Immature natural killer cell (primary cell): Measurements from ENCODE around the gene DLST. TPM values are rescaled to one million over a fixed set of nuclear protein-coding genes. Genes with fewer than 3 reads are reported as not detected.
"Not testable (repeated sequence)": the region's sequence is repeated elsewhere in the genome, so short reads cannot be mapped to it uniquely, and the experiment has no call there.

ENCODE experiments used
- DNase-seq, 3 donors: peaks; one replicate each; pipeline ENCODE4 v3.0.0; 2022; ENCODE audit warnings: mixed read lengths in 1 of 3
- H3K27ac Mint-ChIP-seq, 6 donors: one replicate each; pipeline ENCODE4 v1.8.0; 2020; ENCODE audit warnings: mixed read lengths in 6 of 6, mild to moderate bottlenecking in 5 of 6, inconsistent platforms in 4 of 6, moderate library complexity in 3 of 6
- H3K27me3 Mint-ChIP-seq, 3 donors: one replicate each; pipeline ENCODE4 v1.8.0; 2020 to 2021; ENCODE audit warnings: low read depth in 3 of 3, mild to moderate bottlenecking in 3 of 3, mixed read lengths in 3 of 3, moderate library complexity in 3 of 3, inconsistent platforms in 1 of 3
- H3K36me3 Mint-ChIP-seq, 3 donors: one replicate each; pipeline ENCODE4 v1.8.0; 2020; ENCODE audit warnings: mixed read lengths in 3 of 3, inconsistent platforms in 2 of 3, mild to moderate bottlenecking in 2 of 3
- H3K4me1 Mint-ChIP-seq, 2 donors: one replicate each; pipeline ENCODE4 v1.8.0; 2020; ENCODE audit warnings: inconsistent platforms in 2 of 2, mild to moderate bottlenecking in 2 of 2, mixed read lengths in 2 of 2, moderate library complexity in 1 of 2
- H3K4me3 Mint-ChIP-seq, 5 donors: one replicate each; pipeline ENCODE4 v1.8.0; 2020; ENCODE audit warnings: mild to moderate bottlenecking in 5 of 5, mixed read lengths in 5 of 5, inconsistent platforms in 3 of 5, moderate library complexity in 3 of 5
- H3K9me3 Mint-ChIP-seq, 6 donors: one replicate each; pipeline ENCODE4 v1.8.0; 2020; ENCODE audit warnings: mild to moderate bottlenecking in 6 of 6, mixed read lengths in 6 of 6, inconsistent platforms in 4 of 6, moderate library complexity in 3 of 6
- polyA plus RNA-seq, 3 donors: library from polyadenylated mRNA; unstranded; fragments of 300-500 nt; fragmentation: Illumina TruSeq; gene quantifications; one replicate each; pipeline ENCODE4 v1.2.3, GENCODE V29; 2021

Gene DLST
- polyA plus RNA-seq, 3 donors from 2014 or later, result 7.7 to 13.1 (median 9.0) TPM

DNA sequence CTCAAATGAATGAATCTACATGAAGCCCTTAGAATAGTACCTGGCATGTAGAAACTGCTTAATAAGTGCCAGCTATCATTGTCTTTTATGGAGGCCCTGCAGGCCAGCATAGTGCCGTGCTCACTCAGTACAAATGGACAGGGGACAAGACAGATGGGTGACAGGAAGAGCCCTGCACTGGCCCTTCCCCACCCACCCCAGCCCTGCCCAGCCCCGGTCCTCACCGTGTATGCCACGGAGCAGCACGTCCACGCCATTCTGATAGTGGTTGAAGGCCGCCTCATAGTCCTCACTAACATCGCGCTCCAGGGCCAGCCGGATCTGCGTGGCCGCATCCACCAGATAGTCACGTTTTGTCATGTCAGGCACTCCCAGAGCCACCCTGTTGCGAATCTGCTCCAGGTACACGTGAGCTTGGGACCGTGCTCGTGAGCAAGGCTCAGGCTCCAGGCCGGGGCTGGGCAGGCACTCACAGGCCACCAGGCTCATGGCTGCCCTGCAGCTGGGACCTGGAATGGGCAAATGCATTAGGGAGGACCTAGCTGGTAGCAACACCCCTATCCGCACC lies 39.4 kb downstream of the DLST start:
- H3K36me3 Mint-ChIP-seq, result no peaks in the 10 kb centered on the region
- no peak overlapping the region for H3K4me3 Mint-ChIP-seq
- peaks cover 2 to 8% (median 7%) of the 10 kb centered on the region in 3 donors for H3K27me3 Mint-ChIP-seq
- DNase-seq, result no peak
- peak overlapping the region in 1 of 6 donors; percentile 28 for H3K27ac Mint-ChIP-seq
- peaks cover 0 to 5% of the 10 kb centered on the region in 2 donors for H3K4me1 Mint-ChIP-seq
- peaks cover 0 to 3% (median 0%) of the 10 kb centered on the region in 6 donors for H3K9me3 Mint-ChIP-seq

DNA sequence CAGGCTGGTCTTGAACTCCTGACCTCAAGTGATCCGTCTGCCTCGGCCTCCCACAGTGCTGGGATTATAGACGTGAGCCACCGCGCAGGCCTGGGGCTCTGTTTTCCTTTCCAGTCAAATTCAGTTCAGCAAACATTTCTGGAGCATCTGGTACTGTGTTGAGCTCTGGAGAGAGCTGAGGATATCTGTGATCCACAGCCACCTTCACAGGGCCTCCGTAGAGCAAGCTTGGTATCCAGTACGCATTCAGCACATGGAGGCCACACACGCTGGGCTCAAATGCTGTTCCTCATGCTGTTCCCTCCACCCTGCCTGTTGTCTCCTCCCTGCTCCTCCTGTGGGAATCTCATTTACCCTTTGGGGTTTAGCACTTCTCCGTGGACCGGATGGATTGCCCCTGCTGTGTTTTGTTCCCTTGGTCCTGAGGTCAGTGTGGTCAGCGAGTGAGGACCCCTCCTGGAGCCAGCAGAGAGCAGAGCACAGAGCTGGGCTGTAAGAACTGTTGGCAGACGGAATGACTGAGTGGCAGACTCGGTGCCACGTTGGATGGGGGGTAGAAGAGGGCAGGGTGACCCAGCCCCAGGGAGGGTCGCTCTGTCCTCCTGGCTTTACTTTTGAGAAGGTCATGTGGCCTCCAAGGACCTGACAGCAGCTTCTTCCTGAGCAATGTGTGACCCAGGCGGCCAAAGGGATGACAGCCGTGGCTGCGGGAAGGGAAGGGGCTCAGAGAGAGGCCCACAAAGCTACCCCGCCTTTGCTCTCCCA lies 40.5 kb downstream of the DLST start:
- Mint-ChIP-seq H3K27me3 (peaks cover 2 to 12% (median 11%) of the 10 kb centered on the region in 3 donors), H3K27ac (no peak overlapping the region), H3K4me3 (peak overlapping the region in 2 of 5 donors; percentile 20 to 57), H3K9me3 (peaks cover 0 to 3% (median 0%) of the 10 kb centered on the region in 6 donors), H3K36me3 (no peaks in the 10 kb centered on the region), H3K4me1 (peaks cover 0 to 5% of the 10 kb centered on the region in 2 donors)
- DNase-seq, result no peak

DNA sequence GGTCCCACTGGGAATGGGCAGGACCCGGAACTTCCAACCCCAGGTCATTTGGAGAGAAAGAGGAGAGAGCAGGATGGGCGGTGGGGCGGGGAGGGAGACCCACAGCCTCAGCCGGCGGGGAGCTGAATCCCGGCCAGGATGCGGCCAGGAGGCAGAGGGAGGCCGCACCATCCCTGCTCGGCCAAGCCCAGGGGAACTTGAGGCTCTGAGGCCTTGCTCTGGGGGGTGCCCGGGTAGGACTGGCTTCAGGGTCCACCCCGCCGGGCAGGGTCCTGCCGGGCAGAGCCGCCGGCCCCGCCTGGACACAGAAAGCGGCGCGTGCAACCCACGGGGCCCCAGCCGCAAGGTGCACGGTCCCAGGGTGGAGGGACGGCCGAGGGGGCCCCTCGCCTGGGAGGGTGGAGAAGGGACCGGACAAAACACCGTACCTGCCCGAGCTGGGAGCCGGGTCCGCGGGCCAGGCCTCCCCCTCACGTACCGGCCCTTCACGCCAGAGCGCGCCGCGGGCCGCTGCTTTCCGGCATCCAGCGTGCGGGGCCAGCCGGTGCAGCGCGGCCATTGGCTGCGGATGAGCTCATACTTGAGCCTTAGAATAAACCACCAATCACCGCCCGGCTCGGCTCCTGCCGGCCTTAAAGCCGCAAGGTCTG lies 41.2 kb downstream of the DLST start, which contains the start of gene RPS6KL1:
Gene RPS6KL1, minus strand, starts transcription at position 509 of the 650 bp plus-strand sequence. CDS start 1,719 bp downstream, outside the sequence.
- Mint-ChIP-seq H3K27ac (no peak within 1 kb of the TSS), H3K4me1 (peaks cover 0 to 5% of the 10 kb centered on the region in 2 donors), H3K27me3 (peaks cover 4 to 12% (median 11%) of the 10 kb centered on the region in 3 donors), H3K4me3 (peak within 1 kb of the TSS in 3 of 5 donors; percentile 20 to 59 (median 57)), H3K9me3 (peaks cover 0 to 3% (median 0%) of the 10 kb centered on the region in 6 donors), H3K36me3 (no peaks in the 10 kb centered on the region)
- peak; percentile 52 to 64 (median 61) for DNase-seq

DNA sequence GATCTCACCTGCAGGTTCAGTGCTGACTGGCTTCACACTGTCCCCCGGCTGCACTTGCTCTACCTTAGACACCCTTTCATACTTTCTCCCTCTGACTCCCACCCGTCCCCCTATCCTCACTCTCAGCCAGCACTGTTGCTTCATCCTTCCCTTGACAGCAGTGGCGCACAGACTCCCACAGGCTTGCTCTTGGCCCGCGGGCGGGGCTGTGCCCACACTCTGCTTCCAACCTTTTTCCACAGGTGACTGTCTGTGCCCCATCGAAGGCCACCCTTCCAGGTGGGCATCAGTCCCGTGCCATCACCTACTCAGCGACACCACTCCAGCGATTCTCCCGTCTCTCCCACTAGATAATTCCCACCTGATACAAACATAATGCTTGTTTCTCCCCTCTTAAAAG lies 42.3 kb downstream of the DLST start:
- Mint-ChIP-seq H3K27me3 (peaks cover 4 to 12% (median 11%) of the 10 kb centered on the region in 3 donors), H3K27ac (no peak overlapping the region), H3K36me3 (no peaks in the 10 kb centered on the region), H3K9me3 (peaks cover 0 to 3% (median 0%) of the 10 kb centered on the region in 6 donors), H3K4me1 (peaks cover 0 to 5% of the 10 kb centered on the region in 2 donors), H3K4me3 (peak overlapping the region in 2 of 5 donors; percentile 26 to 64)
- no peak for DNase-seq

DNA sequence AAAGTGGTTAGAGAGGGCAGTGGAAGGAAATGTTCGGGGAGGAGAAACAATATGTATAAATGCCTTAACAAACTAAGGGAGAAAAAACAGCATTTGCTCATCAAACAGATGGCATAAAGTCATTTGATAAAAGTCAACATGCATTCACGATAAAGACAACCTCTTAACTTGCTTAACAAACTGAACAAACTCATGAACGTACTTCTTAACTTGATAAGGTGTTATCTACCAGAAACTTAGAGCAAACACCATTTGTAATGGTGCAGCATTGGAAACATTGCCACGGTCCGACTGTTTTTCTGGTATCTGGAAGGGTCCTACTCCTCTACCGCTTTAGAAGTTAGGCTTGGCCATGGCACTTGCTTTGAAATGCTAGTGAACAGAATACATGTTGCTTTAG lies 45.5 kb downstream of the DLST start:
- Mint-ChIP-seq H3K36me3 (no peaks in the 10 kb centered on the region), H3K9me3 (no peaks in the 10 kb centered on the region), H3K27ac (no peak overlapping the region), H3K4me3 (no peak overlapping the region), H3K4me1 (peaks cover 0 to 5% of the 10 kb centered on the region in 2 donors), H3K27me3 (peaks cover 4 to 12% (median 11%) of the 10 kb centered on the region in 3 donors)
- DNase-seq, result no peak

DNA sequence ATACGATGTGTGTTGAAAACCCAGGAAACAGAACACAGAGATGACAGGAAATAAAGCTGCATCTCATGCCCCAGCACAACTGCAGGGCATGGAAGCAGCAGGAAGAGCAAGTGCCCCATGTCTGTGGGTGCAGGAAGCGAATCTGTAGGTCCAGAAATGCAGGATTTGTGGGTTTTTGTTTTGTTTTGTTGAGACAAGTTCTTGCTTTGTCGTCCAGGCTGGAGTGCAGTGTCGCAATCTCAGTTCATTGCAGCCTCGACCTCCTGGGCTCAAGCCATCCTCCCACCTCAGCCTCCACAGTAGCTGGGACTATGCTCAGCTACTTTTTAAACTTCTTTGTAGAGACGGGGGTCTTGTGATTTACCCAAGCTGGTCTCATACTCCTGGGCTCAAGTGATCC lies 47.5 kb downstream of the DLST start:
- no peak for DNase-seq
- H3K4me3 Mint-ChIP-seq, result no peak overlapping the region
- H3K9me3 Mint-ChIP-seq, result no peaks in the 10 kb centered on the region
- H3K4me1 Mint-ChIP-seq, result peaks cover 0 to 3% of the 10 kb centered on the region in 2 donors
- peaks cover 4 to 14% (median 6%) of the 10 kb centered on the region in 3 donors for H3K27me3 Mint-ChIP-seq
- peaks cover 0 to 2% (median 0%) of the 10 kb centered on the region in 3 donors for H3K36me3 Mint-ChIP-seq
- H3K27ac Mint-ChIP-seq, result no peak overlapping the region

DNA sequence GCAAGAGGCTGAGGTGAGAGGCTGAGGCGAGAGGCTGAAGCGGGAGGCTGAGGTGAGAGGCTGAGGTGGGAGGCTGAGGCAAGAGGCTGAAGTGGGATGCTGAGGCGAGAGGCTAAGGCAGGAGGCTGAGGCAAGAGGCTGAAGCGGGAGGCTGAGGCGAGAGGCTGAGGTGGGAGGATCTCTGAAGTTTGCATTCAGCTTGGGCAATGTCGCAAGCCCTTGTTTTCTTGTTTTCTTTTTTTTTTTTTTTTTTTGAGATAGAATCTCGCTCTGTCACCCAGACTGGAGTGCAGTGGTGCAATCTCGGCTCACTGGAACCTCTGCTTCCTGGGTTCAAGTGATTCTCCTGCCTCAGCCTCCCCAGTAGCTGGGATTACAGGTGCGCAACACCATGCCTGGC lies 50.0 kb downstream of the DLST start:
- H3K27ac Mint-ChIP-seq, result peak overlapping the region in 1 of 6 donors; percentile 53
- H3K27me3 Mint-ChIP-seq, H3K36me3 Mint-ChIP-seq, DNase-seq, H3K9me3 Mint-ChIP-seq, H3K4me1 Mint-ChIP-seq, H3K4me3 Mint-ChIP-seq: not testable (repeated sequence)

DNA sequence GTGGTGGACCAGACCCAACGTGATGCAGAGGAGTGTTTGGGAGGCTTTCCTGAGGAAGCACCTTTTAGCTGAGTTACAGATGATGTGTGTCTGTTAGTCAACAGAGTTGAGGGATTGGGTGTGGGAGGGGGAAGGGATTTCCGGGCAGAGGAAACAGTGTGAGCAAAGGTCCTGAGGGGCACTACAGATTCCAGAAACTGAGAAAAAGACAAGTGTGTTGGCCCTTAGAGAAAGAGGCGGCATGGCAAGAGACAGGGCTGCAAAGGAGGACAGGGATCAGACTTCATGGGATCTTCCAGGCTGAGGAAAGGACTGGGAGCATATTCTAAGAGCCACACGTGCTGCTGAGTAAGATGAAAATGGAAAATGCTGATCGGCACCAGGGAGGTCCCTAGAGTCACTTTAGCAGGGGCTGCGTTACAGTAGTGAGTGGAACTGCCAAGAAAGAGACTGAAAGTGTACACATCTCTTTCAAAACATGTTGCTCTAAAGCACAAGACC lies 50.7 kb downstream of the DLST start:
- Mint-ChIP-seq H3K36me3 (peaks cover 0 to 2% (median 0%) of the 10 kb centered on the region in 3 donors), H3K27me3 (peaks cover 0 to 8% (median 3%) of the 10 kb centered on the region in 3 donors), H3K9me3 (no peaks in the 10 kb centered on the region), H3K4me3 (no peak overlapping the region), H3K4me1 (peaks cover 0 to 3% of the 10 kb centered on the region in 2 donors), H3K27ac (peak overlapping the region in 2 of 6 donors; percentile 35 to 73)
- no peak for DNase-seq

DNA sequence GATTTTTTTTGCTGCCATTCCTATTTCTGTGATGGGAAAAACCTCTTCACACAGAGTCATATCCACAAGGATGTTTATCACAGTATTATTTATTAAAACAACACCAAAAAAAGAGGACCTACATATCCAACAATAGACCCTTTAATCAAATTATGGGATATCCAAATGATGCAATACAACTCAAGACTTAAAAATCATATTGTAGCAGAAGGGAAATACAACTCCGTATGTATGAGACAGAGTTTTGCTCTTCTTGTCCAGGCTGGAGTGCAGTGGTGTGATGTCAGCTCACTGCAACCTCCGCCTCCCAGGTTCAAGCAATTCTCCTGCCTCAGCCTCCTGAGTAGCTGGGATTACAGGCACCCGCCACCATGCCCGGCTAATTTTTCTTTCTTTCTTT lies 51.2 kb downstream of the DLST start:
- H3K27me3 Mint-ChIP-seq, result not testable (repeated sequence)

DNA sequence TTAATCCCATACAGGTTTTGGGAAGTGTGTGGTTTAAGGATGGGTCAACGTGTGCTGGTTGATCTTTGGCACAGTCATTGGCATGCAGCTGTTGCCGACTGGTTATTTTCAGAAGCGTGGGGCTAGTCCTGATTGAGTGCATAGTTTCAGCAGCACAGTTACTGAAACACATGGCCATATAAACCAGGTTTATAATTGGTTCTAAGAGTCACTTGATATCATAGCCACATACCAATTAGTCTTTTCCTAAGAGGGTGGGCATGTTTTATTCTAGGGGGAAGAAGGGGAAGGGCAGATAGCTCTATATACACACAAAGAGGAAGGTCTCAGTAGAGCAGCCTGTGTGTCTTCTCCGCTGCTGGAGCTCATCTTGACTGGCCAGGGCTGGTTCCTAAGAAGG lies 52.3 kb downstream of the DLST start:
- no peak for DNase-seq
- no peak overlapping the region for H3K27ac Mint-ChIP-seq

More for the DNA sequence above, 51.2 kb downstream of the DLST start:
- H3K4me3 Mint-ChIP-seq, H3K9me3 Mint-ChIP-seq, H3K36me3 Mint-ChIP-seq, DNase-seq, H3K27ac Mint-ChIP-seq, H3K4me1 Mint-ChIP-seq: not testable (repeated sequence)

DNA sequence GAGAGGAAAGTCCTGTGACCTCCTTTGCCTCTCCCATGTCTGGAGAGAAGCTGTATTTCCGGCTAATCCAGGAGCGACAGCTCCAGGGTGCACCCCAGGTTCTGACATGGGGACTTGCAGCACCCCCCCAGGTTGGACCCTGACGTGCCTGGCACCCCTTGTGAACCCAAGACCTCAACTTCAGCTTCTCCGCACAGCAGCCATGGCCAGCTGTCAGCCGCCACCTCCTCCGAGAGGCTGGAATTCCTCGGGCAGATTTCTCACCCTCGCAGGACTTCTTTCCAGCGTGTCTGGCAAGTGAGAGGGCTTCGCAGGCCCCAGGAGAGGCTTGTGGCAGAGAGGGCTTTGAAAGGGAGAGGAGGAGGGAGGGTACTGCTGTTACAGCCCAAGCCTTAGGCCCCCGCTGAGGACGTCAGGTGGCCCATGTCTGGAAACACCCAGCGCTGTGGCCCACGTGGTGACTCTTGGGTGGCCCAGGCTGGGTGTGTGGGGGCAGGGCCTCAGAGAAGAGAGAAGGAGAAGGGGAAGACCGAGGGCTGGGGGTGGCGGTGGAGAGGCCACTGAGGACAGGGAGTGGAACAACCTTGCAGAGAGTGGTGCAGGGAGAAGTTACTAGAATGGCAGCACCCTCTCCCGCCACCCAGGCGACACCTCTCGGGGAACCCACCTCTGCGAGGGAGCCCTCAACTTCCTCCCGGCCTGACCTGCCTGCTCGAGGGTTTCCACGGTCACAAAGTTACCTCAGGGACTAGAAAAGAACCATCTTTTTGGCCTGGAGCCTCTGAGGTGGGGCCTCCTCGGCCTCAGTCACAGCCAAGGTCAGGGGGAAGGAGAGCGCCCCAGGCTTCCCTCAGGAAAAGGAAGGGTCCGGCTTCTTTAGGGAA lies 53.0 kb downstream of the DLST start:
- H3K27ac Mint-ChIP-seq, result no peak overlapping the region
- H3K4me1 Mint-ChIP-seq, result peaks cover 3 to 9% of the 10 kb centered on the region in 2 donors
- peaks cover 0 to 2% (median 0%) of the 10 kb centered on the region in 3 donors for H3K36me3 Mint-ChIP-seq
- no peak for DNase-seq
- no peaks in the 10 kb centered on the region for H3K9me3 Mint-ChIP-seq
- no peak overlapping the region for H3K4me3 Mint-ChIP-seq
- peaks cover 0 to 10% (median 2%) of the 10 kb centered on the region in 3 donors for H3K27me3 Mint-ChIP-seq

More for the DNA sequence above, 52.3 kb downstream of the DLST start:
- Mint-ChIP-seq H3K4me3 (no peak overlapping the region), H3K4me1 (peaks cover 3 to 8% of the 10 kb centered on the region in 2 donors), H3K9me3 (no peaks in the 10 kb centered on the region), H3K36me3 (peaks cover 0 to 2% (median 0%) of the 10 kb centered on the region in 3 donors), H3K27me3 (peaks cover 0 to 10% (median 2%) of the 10 kb centered on the region in 3 donors)

DNA sequence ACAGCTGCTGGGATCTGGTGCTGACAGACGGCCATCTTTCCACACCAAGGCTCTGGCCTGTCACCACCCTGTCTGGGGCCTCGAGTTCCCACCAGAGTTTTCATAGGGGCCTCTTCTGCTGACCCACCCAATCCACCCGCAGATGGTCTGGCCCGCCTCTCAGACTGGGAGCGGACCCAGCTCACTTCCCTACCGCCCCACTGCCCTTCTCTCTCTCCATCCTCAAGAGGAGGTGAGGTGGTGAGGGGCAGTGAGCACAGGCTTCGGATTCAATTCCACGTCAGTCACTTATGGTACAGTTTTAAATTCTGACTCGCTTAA lies 53.6 kb downstream of the DLST start:
- Mint-ChIP-seq H3K4me3 (no peak overlapping the region), H3K27me3 (peaks cover 0 to 11% (median 2%) of the 10 kb centered on the region in 3 donors), H3K36me3 (peaks cover 0 to 2% (median 0%) of the 10 kb centered on the region in 3 donors), H3K4me1 (peaks cover 8 to 15% of the 10 kb centered on the region in 2 donors), H3K27ac (no peak overlapping the region), H3K9me3 (no peaks in the 10 kb centered on the region)
- no peak for DNase-seq

DNA sequence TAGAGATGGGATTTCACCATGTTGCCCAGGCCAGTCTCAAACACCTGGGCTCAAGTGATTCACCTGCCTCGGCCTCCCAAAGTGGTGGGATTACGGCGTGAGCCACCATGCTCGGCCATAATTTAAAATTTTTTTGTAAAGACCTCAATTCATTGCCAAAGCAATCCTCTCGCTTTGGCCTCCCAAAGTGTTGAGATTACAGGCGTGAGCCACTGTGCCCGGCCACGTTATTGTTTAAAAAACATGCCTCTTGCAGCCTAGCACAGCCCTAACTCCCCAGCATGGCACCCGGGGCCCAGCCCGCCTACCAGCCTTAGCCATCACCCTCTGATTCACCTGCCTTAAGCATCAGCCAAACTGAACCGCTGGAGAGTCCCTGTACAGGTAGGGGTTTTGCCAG lies 54.4 kb downstream of the DLST start:
- H3K27ac Mint-ChIP-seq, result no peak overlapping the region
- H3K4me1 Mint-ChIP-seq, result peaks cover 15 to 23% of the 10 kb centered on the region in 2 donors

More for the DNA sequence above, 54.4 kb downstream of the DLST start:
- Mint-ChIP-seq H3K4me3 (no peak overlapping the region), H3K27me3 (peaks cover 0 to 13% (median 2%) of the 10 kb centered on the region in 3 donors), H3K9me3 (no peaks in the 10 kb centered on the region), H3K36me3 (peaks cover 0 to 2% (median 0%) of the 10 kb centered on the region in 3 donors)
- DNase-seq, result no peak
